ENCODE data around the gene AK6. TPM values are rescaled to one million over a fixed set of nuclear protein-coding genes. Genes with fewer than 3 reads are reported as not detected.

The AK6 gene
- total and polyA plus RNA-seq, 10 of the 15 experiments (the other 5 are each of a cell fraction or from before 2014, with no cell fraction given): 45.2 to 446 (median 86.6) TPM

DNA sequence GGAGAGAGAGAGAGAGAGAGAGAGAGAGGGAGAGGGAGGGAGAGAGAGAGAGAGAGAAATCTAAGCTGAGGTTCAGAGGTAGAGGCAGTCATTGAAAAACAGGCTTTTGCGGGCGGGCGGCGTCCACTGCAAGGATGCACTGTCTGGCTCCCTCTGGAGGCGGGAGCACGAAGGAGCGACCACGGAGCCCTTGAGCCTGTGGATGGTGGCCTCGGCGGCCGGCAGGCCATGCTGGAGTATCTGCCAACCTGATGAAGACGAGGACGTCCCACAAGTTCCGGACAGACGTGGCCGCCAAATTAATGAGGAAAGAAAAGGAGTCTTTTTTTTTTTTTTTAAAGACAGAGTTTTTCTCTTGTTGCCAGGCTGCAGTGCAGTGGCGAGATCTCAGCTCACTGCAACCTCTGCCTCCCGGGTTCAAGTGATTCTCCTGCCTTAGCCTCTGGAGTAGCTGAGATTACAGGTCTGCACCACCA lies 34.5 kb downstream of the AK6 start (continued):
- TF ChIP-seq, protein P1, sequence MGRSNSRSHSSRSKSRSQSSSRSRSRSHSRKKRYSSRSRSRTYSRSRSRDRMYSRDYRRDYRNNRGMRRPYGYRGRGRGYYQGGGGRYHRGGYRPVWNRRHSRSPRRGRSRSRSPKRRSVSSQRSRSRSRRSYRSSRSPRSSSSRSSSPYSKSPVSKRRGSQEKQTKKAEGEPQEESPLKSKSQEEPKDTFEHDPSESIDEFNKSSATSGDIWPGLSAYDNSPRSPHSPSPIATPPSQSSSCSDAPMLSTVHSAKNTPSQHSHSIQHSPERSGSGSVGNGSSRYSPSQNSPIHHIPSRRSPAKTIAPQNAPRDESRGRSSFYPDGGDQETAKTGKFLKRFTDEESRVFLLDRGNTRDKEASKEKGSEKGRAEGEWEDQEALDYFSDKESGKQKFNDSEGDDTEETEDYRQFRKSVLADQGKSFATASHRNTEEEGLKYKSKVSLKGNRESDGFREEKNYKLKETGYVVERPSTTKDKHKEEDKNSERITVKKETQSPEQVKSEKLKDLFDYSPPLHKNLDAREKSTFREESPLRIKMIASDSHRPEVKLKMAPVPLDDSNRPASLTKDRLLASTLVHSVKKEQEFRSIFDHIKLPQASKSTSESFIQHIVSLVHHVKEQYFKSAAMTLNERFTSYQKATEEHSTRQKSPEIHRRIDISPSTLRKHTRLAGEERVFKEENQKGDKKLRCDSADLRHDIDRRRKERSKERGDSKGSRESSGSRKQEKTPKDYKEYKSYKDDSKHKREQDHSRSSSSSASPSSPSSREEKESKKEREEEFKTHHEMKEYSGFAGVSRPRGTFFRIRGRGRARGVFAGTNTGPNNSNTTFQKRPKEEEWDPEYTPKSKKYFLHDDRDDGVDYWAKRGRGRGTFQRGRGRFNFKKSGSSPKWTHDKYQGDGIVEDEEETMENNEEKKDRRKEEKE (IDR thresholded peaks at IDR 0.05): no peak
- TF ChIP-seq MLLT1 (IDR thresholded peaks at IDR 0.05) (peak; percentile 82; the same call in 1 of the 2 replicates), IKZF2 (IDR thresholded peaks at IDR 0.05) (peak in 1 of 2 experiments; percentile 27; a peak in 2 of 4 replicates), RAD21 (IDR thresholded peaks at IDR 0.05; ENCODE audit: insufficient read depth, low read depth, low read length) (peak; percentile 63), SMC3 (IDR thresholded peaks at IDR 0.05; ENCODE audit: borderline replicate concordance, low read length) (peak; percentile 69), RBBP5 (conservative IDR thresholded peaks at IDR 0.05) (no peak), HCFC1 (IDR thresholded peaks at IDR 0.05; ENCODE audit: low read length) (no peak), PAX8 (IDR thresholded peaks at IDR 0.05) (no peak), ZNF384 (IDR thresholded peaks at IDR 0.05; ENCODE audit: borderline replicate concordance, low read depth, low read length) (0 out of 2 replicates have a peak, but pooled peaks have one; percentile 6), KLF5 (IDR thresholded peaks at IDR 0.05; ENCODE audit: partially characterized antibody) (no peak), FOS (IDR thresholded peaks at IDR 0.05; ENCODE audit: borderline replicate concordance, extremely low read depth, insufficient read length) (no peak), CTCF (IDR thresholded peaks at IDR 0.05 in 2 of 3, conservative IDR thresholded peaks at IDR 0.05 in 1 of 3; ENCODE audit: control insufficient read depth in 2 of 3, extremely low read depth in 1 of 3, insufficient read depth in 1 of 3, low read depth in 3 of 3, low read length in 3 of 3) (peak; percentile 57 to 86 (median 79)), YY1 (IDR thresholded peaks at IDR 0.05; ENCODE audit: low read depth, low read length) (peak; percentile 71)
- TF ChIP-seq, protein P2, sequence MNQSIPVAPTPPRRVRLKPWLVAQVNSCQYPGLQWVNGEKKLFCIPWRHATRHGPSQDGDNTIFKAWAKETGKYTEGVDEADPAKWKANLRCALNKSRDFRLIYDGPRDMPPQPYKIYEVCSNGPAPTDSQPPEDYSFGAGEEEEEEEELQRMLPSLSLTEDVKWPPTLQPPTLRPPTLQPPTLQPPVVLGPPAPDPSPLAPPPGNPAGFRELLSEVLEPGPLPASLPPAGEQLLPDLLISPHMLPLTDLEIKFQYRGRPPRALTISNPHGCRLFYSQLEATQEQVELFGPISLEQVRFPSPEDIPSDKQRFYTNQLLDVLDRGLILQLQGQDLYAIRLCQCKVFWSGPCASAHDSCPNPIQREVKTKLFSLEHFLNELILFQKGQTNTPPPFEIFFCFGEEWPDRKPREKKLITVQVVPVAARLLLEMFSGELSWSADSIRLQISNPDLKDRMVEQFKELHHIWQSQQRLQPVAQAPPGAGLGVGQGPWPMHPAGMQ (IDR thresholded peaks at IDR 0.05; ENCODE audit: borderline replicate concordance): no peak
- TF ChIP-seq, protein P3, sequence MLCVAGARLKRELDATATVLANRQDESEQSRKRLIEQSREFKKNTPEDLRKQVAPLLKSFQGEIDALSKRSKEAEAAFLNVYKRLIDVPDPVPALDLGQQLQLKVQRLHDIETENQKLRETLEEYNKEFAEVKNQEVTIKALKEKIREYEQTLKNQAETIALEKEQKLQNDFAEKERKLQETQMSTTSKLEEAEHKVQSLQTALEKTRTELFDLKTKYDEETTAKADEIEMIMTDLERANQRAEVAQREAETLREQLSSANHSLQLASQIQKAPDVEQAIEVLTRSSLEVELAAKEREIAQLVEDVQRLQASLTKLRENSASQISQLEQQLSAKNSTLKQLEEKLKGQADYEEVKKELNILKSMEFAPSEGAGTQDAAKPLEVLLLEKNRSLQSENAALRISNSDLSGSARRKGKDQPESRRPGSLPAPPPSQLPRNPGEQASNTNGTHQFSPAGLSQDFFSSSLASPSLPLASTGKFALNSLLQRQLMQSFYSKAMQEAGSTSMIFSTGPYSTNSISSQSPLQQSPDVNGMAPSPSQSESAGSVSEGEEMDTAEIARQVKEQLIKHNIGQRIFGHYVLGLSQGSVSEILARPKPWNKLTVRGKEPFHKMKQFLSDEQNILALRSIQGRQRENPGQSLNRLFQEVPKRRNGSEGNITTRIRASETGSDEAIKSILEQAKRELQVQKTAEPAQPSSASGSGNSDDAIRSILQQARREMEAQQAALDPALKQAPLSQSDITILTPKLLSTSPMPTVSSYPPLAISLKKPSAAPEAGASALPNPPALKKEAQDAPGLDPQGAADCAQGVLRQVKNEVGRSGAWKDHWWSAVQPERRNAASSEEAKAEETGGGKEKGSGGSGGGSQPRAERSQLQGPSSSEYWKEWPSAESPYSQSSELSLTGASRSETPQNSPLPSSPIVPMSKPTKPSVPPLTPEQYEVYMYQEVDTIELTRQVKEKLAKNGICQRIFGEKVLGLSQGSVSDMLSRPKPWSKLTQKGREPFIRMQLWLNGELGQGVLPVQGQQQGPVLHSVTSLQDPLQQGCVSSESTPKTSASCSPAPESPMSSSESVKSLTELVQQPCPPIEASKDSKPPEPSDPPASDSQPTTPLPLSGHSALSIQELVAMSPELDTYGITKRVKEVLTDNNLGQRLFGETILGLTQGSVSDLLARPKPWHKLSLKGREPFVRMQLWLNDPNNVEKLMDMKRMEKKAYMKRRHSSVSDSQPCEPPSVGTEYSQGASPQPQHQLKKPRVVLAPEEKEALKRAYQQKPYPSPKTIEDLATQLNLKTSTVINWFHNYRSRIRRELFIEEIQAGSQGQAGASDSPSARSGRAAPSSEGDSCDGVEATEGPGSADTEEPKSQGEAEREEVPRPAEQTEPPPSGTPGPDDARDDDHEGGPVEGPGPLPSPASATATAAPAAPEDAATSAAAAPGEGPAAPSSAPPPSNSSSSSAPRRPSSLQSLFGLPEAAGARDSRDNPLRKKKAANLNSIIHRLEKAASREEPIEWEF (IDR thresholded peaks at IDR 0.05; ENCODE audit: insufficient replicate concordance, low read depth, low read length): no peak

Measured in GM12878 (cell line).